GM12878 (cell line): ENCODE results near the gene GMDS. TPM values are rescaled to one million over a fixed set of nuclear protein-coding genes. Genes with fewer than 3 reads are reported as not detected.

Experiments
- ATAC-seq: fragments of 200-7000 bp; cut with Tn5 transposase; 3 replicates; pipeline ENCODE4 v1.9.1; 2020; ENCODE audit warnings: mild to moderate bottlenecking, moderate library complexity
- BruUV-seq: library from RNA; stranded (reverse); fragments of 400-500 nt; replicated peaks from 2 replicates; lab custom pipeline; 2021; lab: Mats Ljungman, UMichigan
- CTCF ChIA-PET: fragments of 300-600 bp; sonication (Branson Sonifier 250); formaldehyde crosslinking; extraction: SDS; loops from one replicate; lab custom pipeline; 2021; ENCODE audit warnings: inconsistent platforms; lab: Yijun Ruan, JAX
- POLR2A ChIA-PET: fragments of 350-600 bp; formaldehyde crosslinking; extraction: SDS; loops from one replicate; lab custom pipeline; 2021; ENCODE audit warnings: inconsistent platforms; lab: Charles Lee
- RAD21 ChIA-PET: fragments of 300-600 bp; sonication (Branson Sonifier 250); formaldehyde crosslinking; loops from one replicate; lab custom pipeline; 2023; ENCODE audit warnings: antibody characterized with exemption; ENCODE audit not compliant: unreplicated experiment; lab: Charles Lee
- SMC1A ChIA-PET: fragments of 300-600 bp; sonication (Branson Sonifier 250); formaldehyde crosslinking; loops from one replicate; lab custom pipeline; 2023; ENCODE audit not compliant: unreplicated experiment, uncharacterized antibody; lab: Charles Lee
- DNase-seq: peaks from one replicate; pipeline ENCODE4 v3.0.0-alpha.2; 2011; ENCODE audit warnings: low read depth, low spot score
- FAIRE-seq: peaks from 3 replicates; lab custom pipeline; 2011; peaks lifted over from hg19 to GRCh38; lab: Jason Lieb, UNC
- H2AFZ ChIP-seq: 2 replicates; pipeline ENCODE4 v1.6.0; 2011; ENCODE audit warnings: low read depth, low read length, control low read depth; ENCODE audit not compliant: control insufficient read depth
- H3K27ac ChIP-seq: 2 replicates; pipeline ENCODE4 v1.5.1; 2011; ENCODE audit warnings: control low read depth; ENCODE audit not compliant: control insufficient read depth, insufficient read depth
- H3K27me3 ChIP-seq, 2 experiments: replicated peaks in 1 of 2; 2 replicates each; pipeline versions ENCODE4 v1.6.0 to v1.6.1; 2011; ENCODE audit warnings: low read length in 1 of 2; ENCODE audit not compliant: control insufficient read depth in 2 of 2, insufficient read depth in 2 of 2
- H3K36me3 ChIP-seq, 2 experiments: 2 replicates each; pipeline ENCODE4 v1.5.1; 2011; ENCODE audit warnings: low read length in 1 of 2; ENCODE audit not compliant: control insufficient read depth in 2 of 2, insufficient read depth in 2 of 2
- H3K4me1 ChIP-seq: 2 replicates; pipeline ENCODE4 v1.6.1; 2011; ENCODE audit warnings: mild to moderate bottlenecking, low read length, moderate library complexity, mixed read lengths; ENCODE audit not compliant: control insufficient read depth, insufficient read depth
- H3K4me2 ChIP-seq: 2 replicates; pipeline ENCODE4 v1.6.0; 2011; ENCODE audit warnings: control low read depth; ENCODE audit not compliant: control insufficient read depth, insufficient read depth
- H3K4me3 ChIP-seq: fragments of 200-600 bp; sonication (generic); 2 replicates; pipeline ENCODE4 v1.5.1; 2016
- H3K79me2 ChIP-seq: 2 replicates; pipeline ENCODE4 v1.6.0; 2011; ENCODE audit warnings: low read length; ENCODE audit not compliant: control insufficient read depth, insufficient read depth
- H3K9ac ChIP-seq: 2 replicates; pipeline ENCODE4 v1.8.0; 2011; ENCODE audit warnings: low read length, control low read depth, mixed read lengths; ENCODE audit not compliant: control insufficient read depth, insufficient read depth
- H3K9me3 ChIP-seq: replicated peaks from 3 replicates; pipeline ENCODE4 v1.5.1; 2011; ENCODE audit warnings: mild to moderate bottlenecking, low read length; ENCODE audit not compliant: control insufficient read depth, insufficient read depth
- H4K20me1 ChIP-seq: 2 replicates; pipeline ENCODE4 v1.6.0; 2011; ENCODE audit not compliant: control insufficient read depth, insufficient read depth
- BMI1 ChIP-seq: fragments of 450-650 bp; IDR thresholded peaks from 2 replicates; pipeline ENCODE4 v1.6.1; 2016; ENCODE audit warnings: mild to moderate bottlenecking, moderate library complexity, borderline replicate concordance
- CBX5 ChIP-seq: sonication (generic); IDR thresholded peaks from 2 replicates; pipeline ENCODE4 v1.6.1; 2016; ENCODE audit warnings: low read depth, moderate library complexity, mild to moderate bottlenecking, inconsistent platforms
- CEBPB ChIP-seq, 2 experiments: fragments of 150-350 bp in 1 of 2; IDR thresholded peaks; 2 replicates each; pipeline ENCODE4 v1.6.1; 2012 to 2014; ENCODE audit warnings: low read depth in 2 of 2, low read length in 2 of 2, borderline replicate concordance in 1 of 2, inconsistent platforms in 1 of 2
- CHD1 ChIP-seq: IDR thresholded peaks from 2 replicates; pipeline ENCODE4 v1.6.1; 2012; ENCODE audit warnings: low read depth, low read length, improper control_type of control experiment
- CHD2 ChIP-seq: IDR thresholded peaks from 2 replicates; pipeline ENCODE4 v1.6.1; 2011; ENCODE audit warnings: low read depth, low read length, improper control_type of control experiment, borderline replicate concordance
- CHD4 ChIP-seq: fragments of 200-600 bp; sonication (generic); IDR thresholded peaks from 2 replicates; pipeline ENCODE4 v1.6.1; 2016; ENCODE audit warnings: mild to moderate bottlenecking
- EZH2 ChIP-seq: IDR thresholded peaks from 2 replicates; pipeline ENCODE4 v1.6.1; 2012; ENCODE audit warnings: low read depth, mild to moderate bottlenecking, control low read depth, inconsistent platforms, low read length, borderline replicate concordance; ENCODE audit not compliant: control insufficient read depth
- HCFC1 ChIP-seq: fragments of 150-350 bp; IDR thresholded peaks from 2 replicates; pipeline ENCODE4 v1.6.1; 2014; ENCODE audit warnings: low read length
- JUND ChIP-seq: IDR thresholded peaks from 2 replicates; pipeline ENCODE4 v1.6.1; 2012; ENCODE audit warnings: low read depth, mild to moderate bottlenecking, low read length, improper control_type of control experiment, moderate library complexity
- RELA ChIP-seq: fragments of 450-650 bp; IDR thresholded peaks from 2 replicates; pipeline ENCODE4 v1.8.0; 2014; ENCODE audit warnings: borderline replicate concordance; ENCODE audit not compliant: partially characterized antibody
- SMAD1 ChIP-seq: fragments of 450-650 bp; IDR thresholded peaks from 2 replicates; pipeline ENCODE4 v1.6.1; 2018; ENCODE audit warnings: mild to moderate bottlenecking, low read depth; ENCODE audit not compliant: partially characterized antibody
- STAT1 ChIP-seq: fragments of 450-650 bp; conservative IDR thresholded peaks from 2 replicates; pipeline ENCODE4 v1.6.1; 2014; ENCODE audit warnings: antibody characterized with exemption, mild to moderate bottlenecking
- TCF12 ChIP-seq: IDR thresholded peaks from 2 replicates; pipeline ENCODE4 v1.6.1; 2011; ENCODE audit warnings: low read depth, mild to moderate bottlenecking, low read length
- WGBS: methylation state at CpG from one replicate; pipeline ENCODE4 v1.1.6; 2016; ENCODE audit warnings: low lambda C conversion rate; ENCODE audit not compliant: insufficient replicate concordance, insufficient coverage; ENCODE audit errors: missing lambda C conversion rate; 5-methylcytosine and 5-hydroxymethylcytosine counted together
- in situ Hi-C: fragments of 300-500 bp; cut with MboI; formaldehyde crosslinking; loops from 9 replicates; pipeline ENCODE4 v1.14.3; 2018; ENCODE audit warnings: mixed read lengths
- intact Hi-C: fragments of 100-400 bp; cut with micrococcal nuclease; formaldehyde crosslinking; loops from one replicate; pipeline ENCODE4 v1.14.2; 2022; ENCODE audit not compliant: unreplicated experiment
- polyA plus RNA-seq, 11 experiments: library from polyadenylated mRNA; depleted of rRNA in 4 of 11; unstranded in 6 of 11; stranded (reverse) in 5 of 11; fragments of >200 nt; fragmentation: Nextera tagmentation in 4 of 11; fragmentation: Illumina TruSeq in 1 of 11; extraction: Ambion mirVana in 4 of 11; extraction: Trizol in 1 of 11; gene quantifications; 1 replicate in 1 of 11; 2 replicates in 10 of 11; pipeline versions ENCODE4 v1.2.1 to v1.2.3, GENCODE V29; 2011 to 2016; ENCODE audit warnings: inconsistent platforms in 2 of 11, missing spikeins in 2 of 11, low read depth in 1 of 11
- total RNA-seq, 4 experiments: library from RNA; depleted of rRNA in 3 of 4; stranded (reverse); fragments of >200 nt in 3 of 4; fragmentation: Illumina TruSeq in 1 of 4; extraction: Trizol in 1 of 4; gene quantifications; 2 replicates each; pipeline versions ENCODE4 v1.2.1 to v1.2.3, GENCODE V29; 2013 to 2021
- TF ChIP-seq, protein P1 (sequence below): fragments of 450-650 bp; IDR thresholded peaks from 2 replicates; pipeline ENCODE4 v1.6.1; 2017; ENCODE audit warnings: mild to moderate bottlenecking, moderate library complexity
- TF ChIP-seq, protein P2 (sequence below): fragments of 450-650 bp; formaldehyde crosslinking; IDR thresholded peaks from 2 replicates; pipeline ENCODE4 v1.5.0; 2022; ENCODE audit warnings: mild to moderate bottlenecking, missing genetic modification characterization
- TF ChIP-seq, protein P3 (sequence below): fragments of 450-650 bp; IDR thresholded peaks from 2 replicates; pipeline ENCODE4 v1.6.1; 2017; ENCODE audit warnings: mild to moderate bottlenecking

The GMDS gene
- total and polyA plus RNA-seq, 10 of the 15 experiments (the other 5 are each of a cell fraction or from before 2014, with no cell fraction given), result 0.61 to 53.8 (median 29.3) TPM

DNA sequence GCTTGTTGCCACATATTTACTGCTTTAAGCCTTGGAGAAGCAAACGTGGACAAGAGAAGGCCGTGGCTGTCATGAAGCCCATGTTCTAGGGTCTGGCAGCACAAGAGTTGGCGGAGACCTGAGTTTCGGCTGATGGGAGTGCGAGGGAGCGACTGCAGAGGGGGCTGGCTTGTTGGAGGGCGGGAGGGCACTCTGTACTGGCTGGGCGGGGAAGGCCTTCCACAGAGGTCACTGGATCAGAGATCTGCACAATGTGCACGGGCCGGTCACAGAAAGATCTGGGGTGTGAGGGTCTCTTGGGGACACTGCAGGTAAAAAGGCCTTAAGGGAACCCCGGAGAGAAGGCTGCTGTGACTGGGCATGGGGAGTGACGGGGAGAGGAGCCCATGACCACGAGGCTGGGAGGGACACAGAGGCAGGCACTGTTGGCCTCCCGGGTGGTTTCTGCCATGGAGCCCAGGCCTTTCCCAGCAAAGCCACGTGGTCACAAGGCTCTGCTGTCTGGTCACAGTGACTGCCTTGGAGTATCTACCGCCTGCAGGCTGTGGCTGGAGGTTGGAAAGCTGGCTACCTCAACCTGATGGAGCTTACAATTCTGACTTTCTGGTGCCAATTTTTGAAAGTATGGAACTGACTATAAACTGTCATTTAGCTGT, 611.9 kb downstream of the GMDS start:
- Histone ChIP-seq H3K4me1 (no peaks in the 10 kb centered on the region; the same call in 1 of the 2 replicates), H2AFZ (no peak overlapping the region), H3K79me2 (no peaks in the 10 kb centered on the region), H3K36me3 (no peaks in the 10 kb centered on the region), H3K4me2 (no peak overlapping the region), H3K4me3 (no peak overlapping the region), H3K9me3 (no peaks in the 10 kb centered on the region), H3K27ac (no peak overlapping the region), H4K20me1 (no peaks in the 10 kb centered on the region), H3K27me3 (no peaks in the 10 kb centered on the region), H3K9ac (no peak overlapping the region)
- DNase-seq (no peak), ATAC-seq (no peak), FAIRE-seq (no peak)
- ChIA-PET POLR2A (no interaction called here), SMC1A (no interaction called here), RAD21 (no interaction called here), CTCF (no interaction called here)
- 69% methylated on average over 16 of the region's 16 CpGs for WGBS
- intact Hi-C loops (no loop called here), in situ Hi-C loops (no loop called here)
- TF ChIP-seq, protein P1, sequence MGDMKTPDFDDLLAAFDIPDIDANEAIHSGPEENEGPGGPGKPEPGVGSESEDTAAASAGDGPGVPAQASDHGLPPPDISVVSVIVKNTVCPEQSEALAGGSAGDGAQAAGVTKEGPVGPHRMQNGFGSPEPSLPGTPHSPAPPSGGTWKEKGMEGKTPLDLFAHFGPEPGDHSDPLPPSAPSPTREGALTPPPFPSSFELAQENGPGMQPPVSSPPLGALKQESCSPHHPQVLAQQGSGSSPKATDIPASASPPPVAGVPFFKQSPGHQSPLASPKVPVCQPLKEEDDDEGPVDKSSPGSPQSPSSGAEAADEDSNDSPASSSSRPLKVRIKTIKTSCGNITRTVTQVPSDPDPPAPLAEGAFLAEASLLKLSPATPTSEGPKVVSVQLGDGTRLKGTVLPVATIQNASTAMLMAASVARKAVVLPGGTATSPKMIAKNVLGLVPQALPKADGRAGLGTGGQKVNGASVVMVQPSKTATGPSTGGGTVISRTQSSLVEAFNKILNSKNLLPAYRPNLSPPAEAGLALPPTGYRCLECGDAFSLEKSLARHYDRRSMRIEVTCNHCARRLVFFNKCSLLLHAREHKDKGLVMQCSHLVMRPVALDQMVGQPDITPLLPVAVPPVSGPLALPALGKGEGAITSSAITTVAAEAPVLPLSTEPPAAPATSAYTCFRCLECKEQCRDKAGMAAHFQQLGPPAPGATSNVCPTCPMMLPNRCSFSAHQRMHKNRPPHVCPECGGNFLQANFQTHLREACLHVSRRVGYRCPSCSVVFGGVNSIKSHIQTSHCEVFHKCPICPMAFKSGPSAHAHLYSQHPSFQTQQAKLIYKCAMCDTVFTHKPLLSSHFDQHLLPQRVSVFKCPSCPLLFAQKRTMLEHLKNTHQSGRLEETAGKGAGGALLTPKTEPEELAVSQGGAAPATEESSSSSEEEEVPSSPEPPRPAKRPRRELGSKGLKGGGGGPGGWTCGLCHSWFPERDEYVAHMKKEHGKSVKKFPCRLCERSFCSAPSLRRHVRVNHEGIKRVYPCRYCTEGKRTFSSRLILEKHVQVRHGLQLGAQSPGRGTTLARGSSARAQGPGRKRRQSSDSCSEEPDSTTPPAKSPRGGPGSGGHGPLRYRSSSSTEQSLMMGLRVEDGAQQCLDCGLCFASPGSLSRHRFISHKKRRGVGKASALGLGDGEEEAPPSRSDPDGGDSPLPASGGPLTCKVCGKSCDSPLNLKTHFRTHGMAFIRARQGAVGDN, result no peak
- TF ChIP-seq, protein P2, sequence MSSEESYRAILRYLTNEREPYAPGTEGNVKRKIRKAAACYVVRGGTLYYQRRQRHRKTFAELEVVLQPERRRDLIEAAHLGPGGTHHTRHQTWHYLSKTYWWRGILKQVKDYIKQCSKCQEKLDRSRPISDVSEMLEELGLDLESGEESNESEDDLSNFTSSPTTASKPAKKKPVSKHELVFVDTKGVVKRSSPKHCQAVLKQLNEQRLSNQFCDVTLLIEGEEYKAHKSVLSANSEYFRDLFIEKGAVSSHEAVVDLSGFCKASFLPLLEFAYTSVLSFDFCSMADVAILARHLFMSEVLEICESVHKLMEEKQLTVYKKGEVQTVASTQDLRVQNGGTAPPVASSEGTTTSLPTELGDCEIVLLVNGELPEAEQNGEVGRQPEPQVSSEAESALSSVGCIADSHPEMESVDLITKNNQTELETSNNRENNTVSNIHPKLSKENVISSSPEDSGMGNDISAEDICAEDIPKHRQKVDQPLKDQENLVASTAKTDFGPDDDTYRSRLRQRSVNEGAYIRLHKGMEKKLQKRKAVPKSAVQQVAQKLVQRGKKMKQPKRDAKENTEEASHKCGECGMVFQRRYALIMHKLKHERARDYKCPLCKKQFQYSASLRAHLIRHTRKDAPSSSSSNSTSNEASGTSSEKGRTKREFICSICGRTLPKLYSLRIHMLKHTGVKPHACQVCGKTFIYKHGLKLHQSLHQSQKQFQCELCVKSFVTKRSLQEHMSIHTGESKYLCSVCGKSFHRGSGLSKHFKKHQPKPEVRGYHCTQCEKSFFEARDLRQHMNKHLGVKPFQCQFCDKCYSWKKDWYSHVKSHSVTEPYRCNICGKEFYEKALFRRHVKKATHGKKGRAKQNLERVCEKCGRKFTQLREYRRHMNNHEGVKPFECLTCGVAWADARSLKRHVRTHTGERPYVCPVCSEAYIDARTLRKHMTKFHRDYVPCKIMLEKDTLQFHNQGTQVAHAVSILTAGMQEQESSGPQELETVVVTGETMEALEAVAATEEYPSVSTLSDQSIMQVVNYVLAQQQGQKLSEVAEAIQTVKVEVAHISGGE (CRISPR knock-in tag), result no peak
- TF ChIP-seq CBX5 (no peak), STAT1 (no peak), JUND (no peak), TCF12 (no peak), CEBPB (IDR thresholded peaks at IDR 0.05; ENCODE audit: borderline replicate concordance in 1 of 2, low read depth in 2 of 2, low read length in 2 of 2) (no peak), BMI1 (no peak), RELA (no peak), CHD4 (no peak), EZH2 (no peak), CHD2 (no peak), CHD1 (no peak), SMAD1 (no peak), HCFC1 (no peak)
- TF ChIP-seq, protein P3, sequence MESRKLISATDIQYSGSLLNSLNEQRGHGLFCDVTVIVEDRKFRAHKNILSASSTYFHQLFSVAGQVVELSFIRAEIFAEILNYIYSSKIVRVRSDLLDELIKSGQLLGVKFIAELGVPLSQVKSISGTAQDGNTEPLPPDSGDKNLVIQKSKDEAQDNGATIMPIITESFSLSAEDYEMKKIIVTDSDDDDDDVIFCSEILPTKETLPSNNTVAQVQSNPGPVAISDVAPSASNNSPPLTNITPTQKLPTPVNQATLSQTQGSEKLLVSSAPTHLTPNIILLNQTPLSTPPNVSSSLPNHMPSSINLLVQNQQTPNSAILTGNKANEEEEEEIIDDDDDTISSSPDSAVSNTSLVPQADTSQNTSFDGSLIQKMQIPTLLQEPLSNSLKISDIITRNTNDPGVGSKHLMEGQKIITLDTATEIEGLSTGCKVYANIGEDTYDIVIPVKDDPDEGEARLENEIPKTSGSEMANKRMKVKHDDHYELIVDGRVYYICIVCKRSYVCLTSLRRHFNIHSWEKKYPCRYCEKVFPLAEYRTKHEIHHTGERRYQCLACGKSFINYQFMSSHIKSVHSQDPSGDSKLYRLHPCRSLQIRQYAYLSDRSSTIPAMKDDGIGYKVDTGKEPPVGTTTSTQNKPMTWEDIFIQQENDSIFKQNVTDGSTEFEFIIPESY, result no peak
- no TSS peak for BruUV-seq
